ENCODE measurements around the gene CP.

DNA sequence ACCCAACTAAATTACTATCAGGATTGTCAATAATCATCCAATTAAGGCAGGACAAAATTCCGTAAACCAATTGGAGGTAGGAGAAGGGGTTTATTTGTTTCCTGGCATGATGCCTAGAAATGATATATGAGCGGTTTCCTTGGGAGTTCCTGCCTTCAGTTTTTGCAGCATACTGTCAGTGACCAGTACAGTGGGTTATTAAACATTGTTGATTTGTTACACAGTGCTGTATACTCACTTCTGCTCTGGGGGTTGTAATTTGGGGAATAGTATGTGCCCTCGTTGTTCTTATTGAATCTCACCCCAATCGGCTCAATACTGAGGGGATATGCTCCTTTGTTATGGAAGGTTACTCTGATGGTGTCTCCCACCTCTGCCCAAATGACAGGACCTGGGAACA is 22.2 kb downstream of the CP start:
- TF ChIP-seq, protein P1, sequence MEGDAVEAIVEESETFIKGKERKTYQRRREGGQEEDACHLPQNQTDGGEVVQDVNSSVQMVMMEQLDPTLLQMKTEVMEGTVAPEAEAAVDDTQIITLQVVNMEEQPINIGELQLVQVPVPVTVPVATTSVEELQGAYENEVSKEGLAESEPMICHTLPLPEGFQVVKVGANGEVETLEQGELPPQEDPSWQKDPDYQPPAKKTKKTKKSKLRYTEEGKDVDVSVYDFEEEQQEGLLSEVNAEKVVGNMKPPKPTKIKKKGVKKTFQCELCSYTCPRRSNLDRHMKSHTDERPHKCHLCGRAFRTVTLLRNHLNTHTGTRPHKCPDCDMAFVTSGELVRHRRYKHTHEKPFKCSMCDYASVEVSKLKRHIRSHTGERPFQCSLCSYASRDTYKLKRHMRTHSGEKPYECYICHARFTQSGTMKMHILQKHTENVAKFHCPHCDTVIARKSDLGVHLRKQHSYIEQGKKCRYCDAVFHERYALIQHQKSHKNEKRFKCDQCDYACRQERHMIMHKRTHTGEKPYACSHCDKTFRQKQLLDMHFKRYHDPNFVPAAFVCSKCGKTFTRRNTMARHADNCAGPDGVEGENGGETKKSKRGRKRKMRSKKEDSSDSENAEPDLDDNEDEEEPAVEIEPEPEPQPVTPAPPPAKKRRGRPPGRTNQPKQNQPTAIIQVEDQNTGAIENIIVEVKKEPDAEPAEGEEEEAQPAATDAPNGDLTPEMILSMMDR (conservative IDR thresholded peaks at IDR 0.05; ENCODE audit: low read length): no peak
- TF ChIP-seq EZH2phosphoT487 (IDR thresholded peaks at IDR 0.05; ENCODE audit: borderline replicate concordance, low read depth, low read length): no peak
